Astrocyte (in vitro differentiated cells and primary cell): ENCODE measurements around the gene GPATCH4. TPM values are rescaled to one million over a fixed set of nuclear protein-coding genes. Genes with fewer than 3 reads are reported as not detected.

Experiments used
- DNase-seq: peaks from one replicate; pipeline ENCODE4 v3.0.0-alpha.2; 2010; ENCODE audit warnings: low read depth
- FAIRE-seq: peaks from 2 replicates; lab custom pipeline; 2011; peaks lifted over from hg19 to GRCh38; lab: Jason Lieb, UNC
- H2AFZ ChIP-seq: 2 replicates; pipeline ENCODE4 v1.6.0; 2012; ENCODE audit warnings: low read depth, low read length, inconsistent platforms
- H3K27ac ChIP-seq: 2 replicates; pipeline ENCODE4 v1.5.1; 2011; ENCODE audit warnings: low read depth, low read length, inconsistent platforms
- H3K27me3 ChIP-seq: 2 replicates; pipeline ENCODE4 v1.6.0; 2011; ENCODE audit warnings: low read length, inconsistent platforms; ENCODE audit not compliant: insufficient read depth
- H3K36me3 ChIP-seq: 2 replicates; pipeline ENCODE4 v1.5.1; 2011; ENCODE audit warnings: low read length, inconsistent platforms; ENCODE audit not compliant: insufficient read depth
- H3K4me1 ChIP-seq: 2 replicates; pipeline ENCODE4 v1.5.1; 2011; ENCODE audit warnings: low read length, inconsistent platforms; ENCODE audit not compliant: insufficient read depth
- H3K4me2 ChIP-seq: 2 replicates; pipeline ENCODE4 v1.6.0; 2012; ENCODE audit warnings: low read length, inconsistent platforms
- H3K4me3 ChIP-seq: 2 replicates; pipeline ENCODE4 v1.5.1; 2011; ENCODE audit warnings: low read depth, mild to moderate bottlenecking, low read length, inconsistent platforms; ENCODE audit not compliant: insufficient read depth
- H3K79me2 ChIP-seq: 2 replicates; pipeline ENCODE4 v1.6.0; 2012; ENCODE audit warnings: mild to moderate bottlenecking, low read length, inconsistent platforms; ENCODE audit not compliant: insufficient read depth
- H3K9ac ChIP-seq: 2 replicates; pipeline ENCODE4 v1.6.0; 2012; ENCODE audit warnings: mild to moderate bottlenecking, low read length, inconsistent platforms
- H3K9me3 ChIP-seq: 2 replicates; pipeline ENCODE4 v1.5.1; 2012; ENCODE audit warnings: low read depth, mild to moderate bottlenecking, low read length, inconsistent platforms; ENCODE audit not compliant: insufficient read depth
- H4K20me1 ChIP-seq: 2 replicates; pipeline ENCODE4 v1.6.0; 2012; ENCODE audit warnings: low read length, inconsistent platforms; ENCODE audit not compliant: insufficient read depth
- H3K27ac Mint-ChIP-seq: one replicate; pipeline ENCODE4 v1.8.0; 2021; ENCODE audit warnings: mild to moderate bottlenecking, mixed read lengths; ENCODE audit not compliant: unreplicated experiment
- H3K27me3 Mint-ChIP-seq: one replicate; pipeline ENCODE4 v1.8.0; 2021; ENCODE audit warnings: low read depth, mixed read lengths; ENCODE audit not compliant: unreplicated experiment
- H3K36me3 Mint-ChIP-seq: one replicate; pipeline ENCODE4 v1.8.0; 2021; ENCODE audit warnings: low read depth, mixed read lengths; ENCODE audit not compliant: unreplicated experiment
- H3K4me1 Mint-ChIP-seq: one replicate; pipeline ENCODE4 v1.8.0; 2021; ENCODE audit warnings: low read depth, mixed read lengths; ENCODE audit not compliant: unreplicated experiment
- H3K4me3 Mint-ChIP-seq: one replicate; pipeline ENCODE4 v1.8.0; 2021; ENCODE audit warnings: mild to moderate bottlenecking, moderate library complexity, mixed read lengths; ENCODE audit not compliant: unreplicated experiment
- H3K9me3 Mint-ChIP-seq: one replicate; pipeline ENCODE4 v1.8.0; 2021; ENCODE audit warnings: mild to moderate bottlenecking, mixed read lengths; ENCODE audit not compliant: unreplicated experiment
- CTCF ChIP-seq: IDR thresholded peaks from 2 replicates; pipeline ENCODE4 v1.5.1; 2011; ENCODE audit warnings: low read depth, mild to moderate bottlenecking, inconsistent platforms, low read length, moderate library complexity; ENCODE audit not compliant: insufficient read depth
- EZH2 ChIP-seq: IDR thresholded peaks from 2 replicates; pipeline ENCODE4 v1.6.1; 2012; ENCODE audit warnings: mild to moderate bottlenecking, low read length, inconsistent platforms; ENCODE audit not compliant: insufficient read depth
- total RNA-seq: library from RNA; stranded (reverse); gene quantifications from 2 replicates; pipeline ENCODE4 v1.2.1, GENCODE V29; 2021

Gene GPATCH4
- total RNA-seq, 1 donor from 2014 or later: 22.8 TPM

GRCh38 chr1:156643778-156644092 is 42.5 kb upstream of the GPATCH4 start:
- peaks cover 16% of the 10 kb centered on the region for H4K20me1 ChIP-seq
- Mint-ChIP-seq H3K4me3 (no peak overlapping the region), H3K9me3 (no peaks in the 10 kb centered on the region), H3K4me1 (peaks cover 8% of the 10 kb centered on the region), H3K27me3 (peaks cover 86% of the 10 kb centered on the region), H3K36me3 (peaks cover 5% of the 10 kb centered on the region), H3K27ac (no peak overlapping the region)
- no peak overlapping the region for H2AFZ ChIP-seq
- H3K27me3 ChIP-seq: peaks cover 91% of the 10 kb centered on the region
- no peaks in the 10 kb centered on the region for H3K79me2 ChIP-seq
- H3K27ac ChIP-seq: no peak overlapping the region
- DNase-seq (no peak), FAIRE-seq (no peak)
- H3K9ac ChIP-seq: no peak overlapping the region
- no peak overlapping the region for H3K4me2 ChIP-seq
- peaks cover 3% of the 10 kb centered on the region for H3K9me3 ChIP-seq
- TF ChIP-seq EZH2 (no peak), CTCF (no peak)
- H3K4me3 ChIP-seq: no peak overlapping the region
- H3K36me3 ChIP-seq: no peaks in the 10 kb centered on the region
- H3K4me1 ChIP-seq: peaks cover 7% of the 10 kb centered on the region

GRCh38 chr1:156643049-156643777 is 41.9 kb upstream of the GPATCH4 start:
- H3K4me2 ChIP-seq: no peak overlapping the region
- H3K4me3 Mint-ChIP-seq: no peak overlapping the region
- peaks cover 86% of the 10 kb centered on the region for H3K27me3 Mint-ChIP-seq

More at GRCh38 chr1:156643049-156643777, 41.9 kb upstream of the GPATCH4 start:
- no peaks in the 10 kb centered on the region for H3K79me2 ChIP-seq
- peaks cover 8% of the 10 kb centered on the region for H3K4me1 Mint-ChIP-seq
- no peaks in the 10 kb centered on the region for H3K9me3 Mint-ChIP-seq
- DNase-seq (no peak), FAIRE-seq (no peak)
- H4K20me1 ChIP-seq: peaks cover 16% of the 10 kb centered on the region
- H3K4me1 ChIP-seq: peaks cover 7% of the 10 kb centered on the region
- peaks cover 3% of the 10 kb centered on the region for H3K9me3 ChIP-seq
- H2AFZ ChIP-seq: no peak overlapping the region
- H3K9ac ChIP-seq: no peak overlapping the region
- no peak overlapping the region for H3K4me3 ChIP-seq
- H3K27ac ChIP-seq: no peak overlapping the region
- peaks cover 87% of the 10 kb centered on the region for H3K27me3 ChIP-seq
- peaks cover 3% of the 10 kb centered on the region for H3K36me3 Mint-ChIP-seq
- TF ChIP-seq EZH2 (no peak), CTCF (no peak)
- no peaks in the 10 kb centered on the region for H3K36me3 ChIP-seq
- H3K27ac Mint-ChIP-seq: no peak overlapping the region
